Activated CD8-positive, alpha-beta memory T cell treated with anti-CD3 and anti-CD28 coated beads for 24 hours (primary cell): Measurements from ENCODE around the gene CXCR1.
"Not testable (repeated sequence)": the region's sequence is repeated elsewhere in the genome, so short reads cannot be mapped to it uniquely, and the experiment has no call there.

Experiments
- DNase-seq: peaks from one replicate; pipeline ENCODE4 v3.0.0-alpha.2; 2020

Gene CXCR1

DNA sequence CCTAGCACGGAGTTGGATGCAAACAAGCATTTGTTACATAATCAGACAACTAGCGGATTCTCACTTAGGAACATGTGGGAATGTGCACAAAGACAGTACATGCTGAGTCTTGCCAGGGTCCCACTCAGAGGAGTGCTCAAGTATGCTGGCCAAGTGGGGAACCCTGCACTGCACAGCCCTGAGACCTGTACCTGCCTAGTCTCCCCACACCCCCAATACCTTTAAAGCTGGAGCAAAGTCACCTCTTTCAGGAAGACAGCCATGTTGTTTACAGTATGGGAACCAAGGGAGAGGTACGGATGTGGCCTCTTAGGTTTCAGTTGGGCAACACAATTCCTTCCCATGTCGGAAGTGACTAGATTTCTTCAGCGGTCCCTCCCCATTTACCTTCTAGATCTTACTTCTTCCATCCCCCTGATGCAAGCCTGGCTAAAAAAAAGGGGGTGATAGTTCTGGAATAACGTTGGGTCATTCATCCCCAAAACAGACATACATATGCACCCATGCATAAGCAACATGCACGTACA, 10.7 kb downstream of the CXCR1 start:
- DNase-seq: no peak

DNA sequence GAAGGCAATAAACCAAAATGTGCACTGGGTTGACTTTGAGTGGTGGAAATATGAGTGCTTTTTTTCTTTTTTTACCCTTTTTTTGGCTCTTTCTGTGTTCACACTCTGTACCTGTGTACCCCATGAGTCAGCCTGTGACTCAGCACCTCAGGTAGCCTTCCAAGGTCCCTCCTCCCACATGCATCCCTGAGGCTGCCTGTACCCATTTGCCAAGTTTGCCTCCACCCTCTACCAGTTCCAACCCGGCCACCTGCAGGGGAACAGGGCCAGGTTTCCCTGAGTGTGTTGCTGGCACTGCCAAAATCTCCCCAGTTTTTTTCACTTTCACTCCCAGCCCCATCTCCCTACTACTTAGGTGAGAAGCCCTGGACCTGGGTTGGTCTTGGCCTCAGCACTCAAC, 14.0 kb downstream of the CXCR1 start:
- DNase-seq: no peak

DNA sequence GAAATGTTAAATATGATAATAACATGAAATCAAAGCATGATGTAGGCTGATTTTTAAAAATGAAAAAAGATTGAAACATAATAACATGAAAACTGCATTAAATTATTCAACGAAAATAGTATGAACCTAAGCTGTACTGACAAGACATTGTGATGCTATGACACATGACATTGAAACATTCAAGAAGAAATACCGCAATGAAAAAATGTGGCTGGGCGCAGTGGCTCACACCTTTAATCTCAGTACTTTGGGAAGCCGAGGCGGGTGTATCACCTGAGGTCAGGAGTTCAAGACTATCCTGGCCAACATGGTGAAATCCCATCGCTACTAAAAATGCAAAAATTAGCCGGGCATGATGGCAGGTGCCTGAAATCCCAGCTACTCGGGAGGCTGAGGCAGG, 14.6 kb downstream of the CXCR1 start:
- DNase-seq: no peak

DNA sequence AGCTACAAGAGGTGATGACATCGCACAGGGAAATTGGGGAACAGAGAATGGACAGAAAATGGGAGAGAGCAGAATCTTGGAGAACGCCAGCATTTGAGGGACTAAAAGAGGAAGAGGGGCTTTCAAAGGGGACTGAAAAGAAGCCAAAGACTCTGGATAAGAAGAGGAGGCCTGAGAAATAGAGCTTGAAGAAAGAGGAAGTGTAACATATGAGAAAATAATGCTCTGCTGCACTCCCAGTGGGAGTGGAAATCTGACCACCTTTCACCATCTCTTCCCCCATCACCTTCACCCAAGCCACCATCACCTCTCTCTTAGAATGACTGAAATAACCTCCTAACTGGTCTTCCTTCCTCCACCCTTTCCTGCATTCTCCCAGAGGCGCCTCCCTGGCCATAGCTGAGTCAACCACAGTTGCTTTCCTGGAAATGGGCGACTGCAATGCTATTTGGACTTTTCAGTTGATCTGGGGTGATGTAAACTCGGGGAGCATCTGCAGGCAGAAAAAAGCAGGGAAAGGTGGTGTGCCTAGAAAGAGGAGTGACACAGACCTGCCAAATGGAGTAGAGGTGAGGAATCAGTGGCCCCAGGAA, 16.8 kb downstream of the CXCR1 start:
- DNase-seq: no peak

DNA sequence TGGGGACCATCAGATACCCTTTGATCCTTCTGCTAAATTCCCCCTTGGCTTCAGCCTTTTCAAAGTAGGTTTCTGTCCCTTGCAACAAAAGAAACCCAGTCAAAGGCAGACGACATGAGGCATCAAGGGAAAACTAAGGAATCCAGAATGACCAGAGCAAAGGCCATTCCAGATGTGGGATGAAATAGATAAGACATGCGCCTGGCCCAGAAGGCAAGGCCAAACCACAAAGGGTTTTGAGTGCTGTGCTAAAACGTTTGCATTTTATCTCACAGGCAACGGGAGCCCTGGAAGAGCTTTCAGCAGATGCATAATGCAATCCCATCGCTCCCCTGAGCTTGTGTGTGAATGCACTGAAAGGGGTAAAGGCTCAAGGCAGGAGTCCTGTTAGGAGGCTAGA, 17.7 kb downstream of the CXCR1 start:
- DNase-seq: no peak

DNA sequence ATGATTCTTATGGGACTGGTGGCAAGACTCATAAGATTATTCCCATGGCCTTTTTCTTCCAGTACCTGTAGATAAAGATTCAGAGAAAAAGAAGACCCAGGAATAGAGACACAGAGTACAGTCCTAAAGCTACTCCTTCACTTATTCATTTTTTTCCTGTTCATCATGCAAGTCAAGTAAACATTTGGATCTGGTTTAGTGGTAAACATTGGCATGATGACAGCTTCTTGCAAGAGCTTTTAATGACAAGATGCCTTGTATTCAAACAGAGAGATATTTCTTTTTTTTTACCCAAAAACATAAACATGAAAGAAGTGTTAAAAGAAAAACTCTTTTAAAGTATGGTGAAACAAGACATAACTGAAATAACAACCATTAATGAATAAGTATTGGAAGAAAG, 20.7 kb downstream of the CXCR1 start:
- DNase-seq: no peak

DNA sequence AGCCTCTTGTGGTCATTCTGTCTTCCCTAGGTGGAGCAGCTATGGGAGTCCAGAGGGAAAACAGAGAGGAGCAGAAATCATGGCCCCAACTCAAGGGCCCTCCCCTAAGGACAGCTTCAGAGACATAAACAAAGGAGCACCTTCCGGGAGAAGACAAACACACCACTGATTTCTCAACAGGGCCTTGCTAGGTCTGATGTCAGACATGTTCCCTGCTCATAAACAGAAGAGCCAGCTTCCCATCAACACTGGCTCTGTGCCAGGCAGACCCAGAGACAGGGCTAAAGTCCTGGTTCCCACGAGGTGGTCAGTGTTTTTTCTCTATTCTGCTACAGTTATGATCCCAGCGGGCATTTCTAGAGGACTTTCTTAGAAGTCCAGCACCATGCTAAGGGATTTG, 21.6 kb downstream of the CXCR1 start:
- no peak for DNase-seq

DNA sequence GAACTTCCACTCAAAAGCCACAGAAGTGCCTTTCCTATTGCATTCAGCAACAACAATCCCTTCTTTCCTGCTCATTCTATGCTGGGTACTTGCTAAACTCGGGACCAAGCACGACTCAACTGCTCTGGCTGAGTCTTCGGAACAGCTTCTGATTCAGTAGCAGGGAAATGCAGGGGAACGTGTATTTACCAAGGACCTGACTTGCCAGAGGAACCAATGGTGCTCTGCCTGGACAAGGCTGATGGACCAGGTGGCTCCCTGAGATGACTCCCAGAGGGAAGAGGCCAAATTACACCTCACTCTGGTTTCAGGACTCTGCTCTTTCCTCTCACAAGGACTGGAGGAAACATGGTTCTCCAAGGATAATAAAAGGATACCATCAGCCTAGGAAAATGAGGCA, 28.7 kb downstream of the CXCR1 start:
- DNase-seq: no peak

DNA sequence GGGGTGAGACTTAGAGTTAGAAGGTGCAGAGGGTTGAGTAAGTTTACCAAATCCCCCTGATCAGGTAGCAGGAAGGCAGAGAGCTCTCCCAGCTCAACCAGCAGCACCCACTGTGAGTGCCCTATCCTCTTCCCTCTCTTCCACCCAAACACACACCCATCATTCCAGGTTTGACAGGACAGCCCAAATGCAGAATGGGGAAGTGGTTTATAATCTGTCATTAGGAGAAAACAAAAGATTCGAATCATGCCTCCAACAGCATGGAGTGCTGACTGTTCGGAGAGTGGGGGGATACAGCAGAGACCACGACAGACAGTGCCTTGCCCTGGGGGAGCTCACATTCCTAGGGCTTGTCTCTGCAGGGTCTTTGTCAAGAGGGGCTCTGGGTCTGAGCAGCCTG, 29.2 kb downstream of the CXCR1 start:
- DNase-seq: no peak

DNA sequence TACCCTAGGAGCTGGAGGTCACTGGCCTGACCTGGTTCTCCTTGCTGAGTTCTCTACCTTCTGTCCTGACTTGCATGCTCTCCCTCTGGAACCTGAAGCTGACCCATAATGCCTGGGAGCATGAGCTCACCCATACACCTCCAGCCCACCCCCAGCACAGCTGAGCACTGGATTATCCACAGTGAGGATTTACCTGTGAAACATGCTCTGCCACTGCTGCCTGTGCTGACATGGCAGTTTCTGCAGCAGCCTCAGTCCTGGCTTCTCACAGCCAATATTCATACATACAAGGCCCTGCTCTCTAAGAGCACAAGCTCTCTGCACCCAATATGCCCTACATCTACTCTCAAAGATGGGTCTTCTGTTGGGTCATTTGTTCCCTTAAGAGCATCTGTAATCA, 35.9 kb downstream of the CXCR1 start:
- no peak for DNase-seq

DNA sequence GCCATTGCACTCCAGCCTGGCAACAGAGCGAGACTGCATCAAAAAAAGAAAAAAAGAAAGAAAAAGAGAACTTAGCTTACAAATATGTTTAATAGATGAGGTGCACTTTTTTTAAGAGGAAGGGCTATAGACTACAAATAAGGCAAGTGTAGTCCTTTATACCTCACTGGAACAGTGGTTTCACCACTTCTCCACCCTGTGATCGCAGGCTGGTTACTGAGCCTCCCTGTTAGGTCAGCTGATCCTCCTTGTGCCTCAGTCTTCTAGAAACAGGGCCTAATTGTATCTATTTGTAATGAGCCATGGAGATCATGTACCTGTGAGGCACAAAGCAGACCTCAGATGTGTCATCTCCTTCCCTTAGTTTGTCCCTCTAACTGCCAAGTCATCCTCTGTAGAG, 36.4 kb downstream of the CXCR1 start:
- DNase-seq: no peak

DNA sequence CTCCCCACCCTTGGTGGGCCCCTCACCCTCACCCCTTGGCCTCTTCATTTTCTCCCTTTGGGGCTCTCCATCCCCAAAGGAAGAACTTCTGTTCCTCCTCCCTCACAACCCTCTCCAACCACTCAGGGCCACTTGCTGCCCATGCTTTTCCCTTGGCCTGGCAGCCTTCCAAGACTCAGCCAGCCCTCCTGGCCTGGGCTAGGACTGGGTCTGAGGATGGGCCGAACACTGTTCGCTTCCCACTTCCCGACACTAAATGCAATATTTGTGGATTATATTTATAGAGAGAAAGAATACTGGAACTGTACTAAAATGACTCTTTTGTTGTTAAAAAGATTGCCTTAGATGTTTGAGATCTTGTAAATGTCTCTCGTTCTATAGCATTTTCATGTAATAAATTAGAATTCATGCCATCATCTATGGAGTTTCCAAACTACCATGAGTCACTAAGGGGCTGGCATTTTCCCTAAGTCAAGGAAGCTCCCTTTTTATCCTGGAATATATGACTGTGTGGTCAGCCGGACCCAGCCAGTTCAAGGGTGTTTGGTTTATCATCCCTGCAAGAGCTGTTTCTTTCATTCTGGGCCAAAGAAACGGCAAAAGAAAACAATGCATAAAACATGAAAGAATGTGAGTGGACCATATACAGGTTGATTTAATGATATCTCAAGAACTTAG, 37.2 kb downstream of the CXCR1 start:
- no peak for DNase-seq

DNA sequence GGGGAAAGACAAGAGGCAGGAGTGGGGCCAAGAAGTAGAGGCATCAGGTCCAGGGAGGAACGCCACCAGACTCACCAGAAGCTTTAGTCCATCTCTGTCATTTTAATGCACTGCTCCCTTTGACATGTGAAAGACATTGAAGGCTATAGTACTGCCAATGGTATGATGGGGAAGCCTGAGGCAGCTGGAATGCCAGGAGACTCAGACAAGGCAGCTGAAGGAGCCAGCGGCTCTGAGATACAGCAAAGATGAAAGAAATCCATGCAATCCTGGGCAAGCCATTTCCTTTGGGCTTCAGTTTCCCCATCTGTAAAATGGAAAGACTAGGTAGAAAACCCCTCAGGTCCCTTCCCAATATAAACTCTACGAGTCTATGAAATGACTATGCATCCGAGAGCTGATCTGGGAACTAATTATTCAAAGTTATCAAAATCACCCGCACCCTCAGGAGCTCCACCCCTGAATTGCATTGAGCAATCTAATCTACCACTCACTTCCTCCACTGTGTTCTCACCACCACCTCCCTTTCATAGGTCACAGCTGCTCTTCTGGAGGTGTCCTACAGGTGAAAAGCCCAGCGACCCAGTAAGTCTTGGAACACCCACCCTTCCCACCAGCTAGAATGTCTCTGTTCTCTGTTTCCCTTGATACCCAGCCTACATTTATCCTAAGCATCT, 37.8 kb downstream of the CXCR1 start:
- no peak for DNase-seq

DNA sequence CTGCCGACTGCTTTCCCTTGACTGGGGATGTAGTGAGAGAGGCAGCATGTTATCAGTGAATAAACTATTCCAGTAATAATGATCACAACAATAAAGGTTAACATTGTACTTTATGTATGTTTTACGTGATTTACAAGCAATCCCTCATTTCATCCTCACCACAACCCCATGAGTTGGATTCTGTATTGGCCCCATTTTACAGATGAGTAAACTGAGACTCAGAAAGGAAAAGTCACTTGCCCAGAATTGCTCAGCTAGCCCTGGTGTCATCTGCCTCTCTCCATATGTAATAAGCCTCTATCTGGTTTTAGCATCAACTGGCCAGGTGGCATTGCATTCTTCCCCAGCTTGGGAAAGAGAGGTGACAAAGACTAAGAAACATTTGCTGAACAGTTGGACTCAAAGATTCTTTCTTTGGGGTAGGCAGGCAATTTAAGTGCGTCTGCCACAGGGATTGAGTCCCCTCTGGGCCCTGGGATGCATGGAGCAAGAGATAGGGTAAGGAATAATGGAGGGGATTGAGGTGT, 38.8 kb downstream of the CXCR1 start:
- no peak for DNase-seq

DNA sequence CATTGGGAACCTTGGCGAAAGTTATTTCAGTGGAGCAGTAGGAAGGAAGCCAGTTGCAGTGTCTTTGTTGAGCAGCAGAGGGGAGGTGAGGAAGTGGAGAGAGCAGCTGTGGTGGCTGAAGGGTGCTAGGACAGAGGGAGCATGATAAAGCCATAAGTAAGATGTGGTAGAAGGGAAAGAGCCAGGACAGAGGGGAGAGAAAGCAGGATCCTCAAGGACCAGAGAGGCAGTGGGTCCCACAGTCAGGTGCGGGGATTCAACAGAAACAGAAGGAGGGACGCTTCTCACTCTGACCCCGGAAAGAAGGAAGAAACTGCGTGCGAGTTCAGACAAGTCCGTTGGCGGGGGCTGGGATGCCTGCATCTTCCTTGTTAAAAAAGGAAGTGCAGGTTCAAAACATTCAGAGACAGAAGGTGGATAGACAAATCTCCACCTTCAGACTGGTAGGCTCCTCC, 41.1 kb downstream of the CXCR1 start, which contains the start of gene CXCR2:
Gene CXCR2, plus strand, starts transcription at position 403 of the 455 bp plus-strand sequence. CDS start 8,774 bp downstream, outside the sequence.
- DNase-seq: no peak

DNA sequence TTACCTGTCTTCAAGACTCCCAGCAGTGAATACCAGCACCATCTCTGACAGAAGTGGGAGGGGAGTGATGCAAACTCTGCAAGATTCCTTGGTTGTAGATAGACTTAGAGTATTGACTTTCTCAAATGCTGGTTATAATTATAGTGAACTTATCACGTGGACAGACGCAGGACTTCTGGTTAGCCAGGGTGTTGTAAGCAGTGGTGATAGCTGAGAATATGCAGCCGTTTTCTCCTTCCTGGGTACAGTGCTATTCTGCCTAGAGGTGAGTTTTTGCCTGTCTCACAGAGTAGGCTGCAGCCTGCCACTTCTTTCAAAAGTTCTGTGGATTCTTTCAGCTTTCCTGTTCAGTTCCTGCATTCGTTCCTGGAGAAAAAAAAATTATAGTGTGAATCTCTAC, 41.7 kb downstream of the CXCR1 start:
- no peak for DNase-seq

DNA sequence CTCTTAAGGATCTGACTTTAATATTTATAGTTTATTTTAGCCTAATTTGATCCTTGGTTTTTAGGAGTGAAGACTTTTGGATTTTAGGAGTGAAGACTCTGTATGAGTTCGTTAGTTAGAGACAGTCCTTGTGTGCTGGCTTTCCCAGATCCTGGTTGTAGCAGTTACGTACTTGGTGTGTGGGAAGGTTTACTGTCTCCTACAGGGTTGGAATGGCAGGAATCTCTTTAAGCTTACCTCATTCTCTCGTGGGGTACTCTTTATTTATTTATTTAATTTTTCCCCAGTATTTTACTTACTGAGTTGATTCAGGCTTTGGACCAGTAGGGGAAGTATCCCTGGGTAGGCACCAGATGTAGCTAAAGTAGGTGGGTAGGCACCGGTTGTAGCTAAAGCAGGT, 42.8 kb downstream of the CXCR1 start:
- DNase-seq: no peak

DNA sequence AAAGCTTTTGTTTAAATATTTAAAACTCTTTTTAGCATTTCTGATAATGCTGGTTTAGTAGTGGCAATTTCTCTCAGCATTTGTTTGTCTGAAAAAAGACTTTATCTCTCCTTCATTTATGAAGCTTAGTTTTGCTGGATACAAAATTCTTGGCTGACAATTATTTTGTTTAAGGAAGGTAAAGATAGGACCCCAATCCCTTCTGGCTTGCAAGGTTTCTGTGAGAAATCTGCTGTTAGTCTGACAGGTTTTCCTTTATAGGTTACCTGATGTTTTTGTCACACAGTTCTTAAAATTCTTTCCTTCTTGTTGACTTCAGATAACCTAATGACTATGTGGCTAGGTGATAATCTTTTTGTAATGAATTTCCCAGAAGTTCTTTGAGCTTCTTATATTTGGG, 44.5 kb downstream of the CXCR1 start:
- DNase-seq: not testable (repeated sequence)

DNA sequence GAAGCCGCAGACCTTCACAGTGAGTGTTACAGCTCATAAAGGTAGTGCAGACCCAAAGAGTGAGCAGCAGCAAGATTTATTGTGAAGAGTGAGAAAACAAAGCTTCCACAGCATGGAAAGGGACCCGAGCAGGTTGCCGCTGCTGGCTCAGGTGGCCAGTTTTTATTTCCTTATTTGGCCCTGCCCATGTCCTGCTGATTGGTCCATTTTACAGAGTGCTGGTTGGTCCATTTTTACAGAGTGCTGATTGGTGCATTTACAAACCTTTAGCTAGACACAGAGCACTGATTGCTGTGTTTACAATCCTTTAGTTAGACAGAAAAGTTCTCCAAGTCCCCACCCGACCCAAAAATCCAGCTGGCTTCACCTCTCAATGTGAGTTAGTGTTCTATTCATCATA, 45.0 kb downstream of the CXCR1 start:
- DNase-seq: not testable (repeated sequence)
